ENCODE measurements around the gene RIMS4.

The RIMS4 gene

GRCh38 chr20:44835661-44836221, 25.4 kb upstream of the RIMS4 start:
- H4K20me1 ChIP-seq (ENCODE audit: insufficient read depth), result no peaks in the 10 kb centered on the region
- no peaks in the 10 kb centered on the region for H3K4me1 ChIP-seq (ENCODE audit: low read depth, poor library complexity, severe bottlenecking)
- H3K36me3 ChIP-seq (ENCODE audit: insufficient read depth), result no peaks in the 10 kb centered on the region
- no peak overlapping the region for H3K4me3 ChIP-seq (IDR thresholded peaks at IDR 0.05; ENCODE audit: insufficient read depth, low read depth, low read length)
- H3K27me3 ChIP-seq (ENCODE audit: insufficient read depth, low read depth), result no peaks in the 10 kb centered on the region
- no peak overlapping the region for H3K27ac ChIP-seq
- no peaks in the 10 kb centered on the region for H3K79me2 ChIP-seq (ENCODE audit: insufficient read depth, low read depth)
- no peak overlapping the region for H2AFZ ChIP-seq (ENCODE audit: low read depth)
- H3K4me2 ChIP-seq, result no peak overlapping the region
- TF ChIP-seq, protein P1, sequence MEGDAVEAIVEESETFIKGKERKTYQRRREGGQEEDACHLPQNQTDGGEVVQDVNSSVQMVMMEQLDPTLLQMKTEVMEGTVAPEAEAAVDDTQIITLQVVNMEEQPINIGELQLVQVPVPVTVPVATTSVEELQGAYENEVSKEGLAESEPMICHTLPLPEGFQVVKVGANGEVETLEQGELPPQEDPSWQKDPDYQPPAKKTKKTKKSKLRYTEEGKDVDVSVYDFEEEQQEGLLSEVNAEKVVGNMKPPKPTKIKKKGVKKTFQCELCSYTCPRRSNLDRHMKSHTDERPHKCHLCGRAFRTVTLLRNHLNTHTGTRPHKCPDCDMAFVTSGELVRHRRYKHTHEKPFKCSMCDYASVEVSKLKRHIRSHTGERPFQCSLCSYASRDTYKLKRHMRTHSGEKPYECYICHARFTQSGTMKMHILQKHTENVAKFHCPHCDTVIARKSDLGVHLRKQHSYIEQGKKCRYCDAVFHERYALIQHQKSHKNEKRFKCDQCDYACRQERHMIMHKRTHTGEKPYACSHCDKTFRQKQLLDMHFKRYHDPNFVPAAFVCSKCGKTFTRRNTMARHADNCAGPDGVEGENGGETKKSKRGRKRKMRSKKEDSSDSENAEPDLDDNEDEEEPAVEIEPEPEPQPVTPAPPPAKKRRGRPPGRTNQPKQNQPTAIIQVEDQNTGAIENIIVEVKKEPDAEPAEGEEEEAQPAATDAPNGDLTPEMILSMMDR (conservative IDR thresholded peaks at IDR 0.05; ENCODE audit: low read depth, low read length), result no peak
- no peak overlapping the region for H3K9ac ChIP-seq

- Histone ChIP-seq H3K36me3 (ENCODE audit: insufficient read depth) (no peaks in the 10 kb centered on the region), H3K27me3 (ENCODE audit: insufficient read depth, low read depth) (no peaks in the 10 kb centered on the region), H3K4me3 (IDR thresholded peaks at IDR 0.05; ENCODE audit: insufficient read depth, low read depth, low read length) (no peak overlapping the region), H3K79me2 (ENCODE audit: insufficient read depth, low read depth) (no peaks in the 10 kb centered on the region), H2AFZ (ENCODE audit: low read depth) (no peak overlapping the region), H4K20me1 (ENCODE audit: insufficient read depth) (no peaks in the 10 kb centered on the region), H3K27ac (no peak overlapping the region), H3K9ac (no peak overlapping the region), H3K4me1 (ENCODE audit: low read depth, poor library complexity, severe bottlenecking) (no peaks in the 10 kb centered on the region), H3K4me2 (no peak overlapping the region)
- TF ChIP-seq, protein P1 (conservative IDR thresholded peaks at IDR 0.05; ENCODE audit: low read depth, low read length), result no peak
Observed at GRCh38 chr20:44835116-44835515, 24.8 kb upstream of the RIMS4 start.

- TF ChIP-seq, protein P1 (conservative IDR thresholded peaks at IDR 0.05; ENCODE audit: low read depth, low read length), result no peak
- no peak overlapping the region for H3K27ac ChIP-seq
- H4K20me1 ChIP-seq (ENCODE audit: insufficient read depth), result no peaks in the 10 kb centered on the region
- no peak overlapping the region for H3K4me3 ChIP-seq (IDR thresholded peaks at IDR 0.05; ENCODE audit: insufficient read depth, low read depth, low read length)
- H3K9ac ChIP-seq, result no peak overlapping the region
- no peaks in the 10 kb centered on the region for H3K79me2 ChIP-seq (ENCODE audit: insufficient read depth, low read depth)
- H2AFZ ChIP-seq (ENCODE audit: low read depth), result no peak overlapping the region
- no peaks in the 10 kb centered on the region for H3K36me3 ChIP-seq (ENCODE audit: insufficient read depth)
- no peaks in the 10 kb centered on the region for H3K27me3 ChIP-seq (ENCODE audit: insufficient read depth, low read depth)
- no peak overlapping the region for H3K4me2 ChIP-seq
- H3K4me1 ChIP-seq (ENCODE audit: low read depth, poor library complexity, severe bottlenecking), result no peaks in the 10 kb centered on the region
Observed at GRCh38 chr20:44834693-44835092, 24.3 kb upstream of the RIMS4 start.

- no peak overlapping the region for H3K4me2 ChIP-seq
- H3K4me3 ChIP-seq (IDR thresholded peaks at IDR 0.05; ENCODE audit: insufficient read depth, low read depth, low read length), result no peak overlapping the region
- H3K36me3 ChIP-seq (ENCODE audit: insufficient read depth), result no peaks in the 10 kb centered on the region
- no peak overlapping the region for H3K27ac ChIP-seq
- H2AFZ ChIP-seq (ENCODE audit: low read depth), result no peak overlapping the region
- TF ChIP-seq, protein P1 (conservative IDR thresholded peaks at IDR 0.05; ENCODE audit: low read depth, low read length), result no peak
- no peaks in the 10 kb centered on the region for H4K20me1 ChIP-seq (ENCODE audit: insufficient read depth)
- H3K4me1 ChIP-seq (ENCODE audit: low read depth, poor library complexity, severe bottlenecking), result no peaks in the 10 kb centered on the region
- H3K27me3 ChIP-seq (ENCODE audit: insufficient read depth, low read depth), result no peaks in the 10 kb centered on the region
- no peaks in the 10 kb centered on the region for H3K79me2 ChIP-seq (ENCODE audit: insufficient read depth, low read depth)
- H3K9ac ChIP-seq, result no peak overlapping the region
Observed at GRCh38 chr20:44833437-44833836, 23.1 kb upstream of the RIMS4 start.
